Cardiac muscle cell (in vitro differentiated cells and primary cell): Measurements from ENCODE around the gene PKD1. TPM values are rescaled to one million over a fixed set of nuclear protein-coding genes. Genes with fewer than 3 reads are reported as not detected.
A peak's percentile ranks its signal among the peaks of the same experiment; 100 is the strongest.

Experiments used
- DNase-seq, 2 donors: peaks; one replicate each; pipeline versions ENCODE4 v3.0.0 to v3.0.0-alpha.2; 2010 to 2017; ENCODE audit warnings: low read depth in 1 of 2, low spot score in 1 of 2
- H3K27ac ChIP-seq: fragments of 200-600 bp; sonication (generic); 2 replicates; pipeline ENCODE4 v1.5.1; 2016
- H3K27me3 ChIP-seq: fragments of 200-600 bp; sonication (generic); 2 replicates; pipeline ENCODE4 v1.6.0; 2016; ENCODE audit warnings: control low read depth
- H3K36me3 ChIP-seq: fragments of 200-600 bp; sonication (generic); 2 replicates; pipeline ENCODE4 v1.5.1; 2016; ENCODE audit warnings: control low read depth
- H3K4me1 ChIP-seq: fragments of 200-600 bp; sonication (generic); 2 replicates; pipeline ENCODE4 v1.8.1; 2017; ENCODE audit warnings: low read depth, mild to moderate bottlenecking, mixed run types
- H3K4me3 ChIP-seq: fragments of 200-600 bp; sonication (generic); 2 replicates; pipeline ENCODE4 v1.5.1; 2016; ENCODE audit warnings: mild to moderate bottlenecking
- H3K9me3 ChIP-seq: fragments of 200-600 bp; sonication (generic); 2 replicates; pipeline ENCODE4 v1.5.1; 2017; ENCODE audit warnings: low read depth, mild to moderate bottlenecking, control low read depth
- polyA plus RNA-seq: library from polyadenylated mRNA; unstranded; fragments of >200 nt; fragmentation: Nextera tagmentation; extraction: Ambion mirVana; gene quantifications from 2 replicates; pipeline ENCODE4 v1.2.1, GENCODE V29; 2016
- total RNA-seq: library from RNA; depleted of rRNA; stranded (reverse); fragments of >200 nt; gene quantifications from 2 replicates; pipeline ENCODE4 v1.2.3, GENCODE V29; 2016
- TF ChIP-seq, protein P1 (sequence below): IDR thresholded peaks from 2 replicates; pipeline ENCODE4 v1.5.1; 2012; ENCODE audit warnings: low read depth, mild to moderate bottlenecking, low read length

Gene PKD1
- total and polyA plus RNA-seq, 2 experiments from 2014 or later, result 49.9 to 206 TPM

DNA sequence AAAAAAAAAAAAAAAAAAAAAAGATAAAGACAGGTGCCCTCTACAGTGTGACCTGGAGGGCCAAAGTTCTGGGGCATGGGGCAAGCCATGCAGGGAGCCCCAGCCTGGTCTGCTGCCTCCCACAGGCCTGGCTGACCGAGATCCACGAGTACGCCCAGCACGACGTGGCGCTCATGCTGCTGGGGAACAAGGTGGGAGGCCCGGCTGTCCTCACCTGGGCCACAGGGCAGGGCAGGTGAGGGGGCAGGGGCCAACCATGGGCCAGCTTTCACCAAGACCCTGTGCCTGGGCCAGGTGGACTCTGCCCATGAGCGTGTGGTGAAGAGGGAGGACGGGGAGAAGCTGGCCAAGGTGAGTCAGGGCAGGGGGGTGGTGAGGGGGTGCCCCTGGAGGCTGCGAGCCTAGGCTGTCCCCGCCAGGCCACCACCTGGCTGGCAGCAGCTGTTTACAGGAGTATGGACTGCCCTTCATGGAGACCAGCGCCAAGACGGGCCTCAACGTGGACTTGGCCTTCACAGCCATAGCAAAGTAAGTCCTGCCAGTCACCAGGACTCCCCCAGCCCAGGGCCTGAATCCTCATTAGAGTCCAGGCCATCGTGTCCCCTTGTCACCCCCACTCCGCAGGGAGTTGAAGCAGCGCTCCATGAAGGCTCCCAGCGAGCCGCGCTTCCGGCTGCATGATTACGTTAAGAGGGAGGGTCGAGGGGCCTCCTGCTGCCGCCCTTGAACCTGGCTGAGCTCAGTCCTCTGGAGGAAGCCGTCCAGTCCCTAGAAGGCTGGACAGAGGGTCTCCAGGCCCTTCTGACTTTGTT, 17.2 kb upstream of the PKD1 start:
- TF ChIP-seq, protein P1, sequence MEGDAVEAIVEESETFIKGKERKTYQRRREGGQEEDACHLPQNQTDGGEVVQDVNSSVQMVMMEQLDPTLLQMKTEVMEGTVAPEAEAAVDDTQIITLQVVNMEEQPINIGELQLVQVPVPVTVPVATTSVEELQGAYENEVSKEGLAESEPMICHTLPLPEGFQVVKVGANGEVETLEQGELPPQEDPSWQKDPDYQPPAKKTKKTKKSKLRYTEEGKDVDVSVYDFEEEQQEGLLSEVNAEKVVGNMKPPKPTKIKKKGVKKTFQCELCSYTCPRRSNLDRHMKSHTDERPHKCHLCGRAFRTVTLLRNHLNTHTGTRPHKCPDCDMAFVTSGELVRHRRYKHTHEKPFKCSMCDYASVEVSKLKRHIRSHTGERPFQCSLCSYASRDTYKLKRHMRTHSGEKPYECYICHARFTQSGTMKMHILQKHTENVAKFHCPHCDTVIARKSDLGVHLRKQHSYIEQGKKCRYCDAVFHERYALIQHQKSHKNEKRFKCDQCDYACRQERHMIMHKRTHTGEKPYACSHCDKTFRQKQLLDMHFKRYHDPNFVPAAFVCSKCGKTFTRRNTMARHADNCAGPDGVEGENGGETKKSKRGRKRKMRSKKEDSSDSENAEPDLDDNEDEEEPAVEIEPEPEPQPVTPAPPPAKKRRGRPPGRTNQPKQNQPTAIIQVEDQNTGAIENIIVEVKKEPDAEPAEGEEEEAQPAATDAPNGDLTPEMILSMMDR, result no peak
- H3K27me3 ChIP-seq, result no peaks in the 10 kb centered on the region
- H3K27ac ChIP-seq, result peak overlapping the region; percentile 62
- peak overlapping the region; percentile 78 for H3K4me3 ChIP-seq
- peaks cover 33% of the 10 kb centered on the region for H3K4me1 ChIP-seq
- H3K36me3 ChIP-seq, result no peaks in the 10 kb centered on the region
- peak; percentile 36 to 62 for DNase-seq
- H3K9me3 ChIP-seq, result no peaks in the 10 kb centered on the region

DNA sequence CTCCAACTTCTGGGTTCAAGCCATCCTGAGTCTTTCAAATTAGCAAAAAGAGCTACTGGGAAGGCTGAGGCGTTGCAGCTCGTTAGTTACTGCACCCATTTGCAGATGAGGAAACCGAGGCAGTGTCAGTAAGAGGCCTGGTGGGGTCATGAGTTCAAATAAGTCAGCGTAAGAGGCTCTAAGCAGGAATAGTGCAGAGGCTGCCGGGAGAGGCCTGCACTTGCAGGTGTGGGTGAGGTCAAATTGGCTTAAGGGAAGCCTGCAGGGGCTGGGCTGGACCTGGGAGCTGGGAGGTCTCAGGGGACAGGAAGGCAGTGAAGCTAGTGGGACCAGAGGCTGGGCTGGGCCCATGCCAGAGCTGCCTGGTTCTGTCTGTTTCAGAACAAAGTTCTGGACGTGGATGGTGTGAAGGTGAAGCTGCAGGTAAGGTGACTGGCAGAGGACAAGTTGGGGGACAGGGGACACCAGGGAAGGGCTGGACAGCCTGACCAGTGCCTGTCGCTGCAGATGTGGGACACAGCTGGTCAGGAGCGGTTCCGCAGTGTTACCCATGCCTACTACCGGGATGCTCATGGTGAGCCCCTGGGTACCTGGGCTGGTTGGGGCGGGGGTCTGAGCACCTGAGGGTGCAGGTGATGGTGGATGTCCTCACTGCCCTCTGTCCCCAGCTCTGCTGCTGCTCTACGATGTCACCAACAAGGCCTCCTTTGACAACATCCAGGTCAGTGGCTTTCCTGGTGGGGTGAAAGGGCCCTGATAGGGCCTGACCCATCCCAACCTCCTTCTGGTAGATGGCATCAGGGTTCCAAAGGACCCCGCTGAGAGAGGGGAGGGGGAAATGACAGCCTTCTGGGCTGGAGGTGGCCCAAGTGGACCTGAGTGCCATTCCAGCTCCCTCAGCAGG, 15.7 kb upstream of the PKD1 start:
- Histone ChIP-seq H3K4me3 (no peak overlapping the region), H3K36me3 (no peaks in the 10 kb centered on the region), H3K27ac (no peak overlapping the region), H3K4me1 (peaks cover 23% of the 10 kb centered on the region), H3K9me3 (no peaks in the 10 kb centered on the region), H3K27me3 (no peaks in the 10 kb centered on the region)
- TF ChIP-seq, protein P1, result no peak
- DNase-seq, result no peak

DNA sequence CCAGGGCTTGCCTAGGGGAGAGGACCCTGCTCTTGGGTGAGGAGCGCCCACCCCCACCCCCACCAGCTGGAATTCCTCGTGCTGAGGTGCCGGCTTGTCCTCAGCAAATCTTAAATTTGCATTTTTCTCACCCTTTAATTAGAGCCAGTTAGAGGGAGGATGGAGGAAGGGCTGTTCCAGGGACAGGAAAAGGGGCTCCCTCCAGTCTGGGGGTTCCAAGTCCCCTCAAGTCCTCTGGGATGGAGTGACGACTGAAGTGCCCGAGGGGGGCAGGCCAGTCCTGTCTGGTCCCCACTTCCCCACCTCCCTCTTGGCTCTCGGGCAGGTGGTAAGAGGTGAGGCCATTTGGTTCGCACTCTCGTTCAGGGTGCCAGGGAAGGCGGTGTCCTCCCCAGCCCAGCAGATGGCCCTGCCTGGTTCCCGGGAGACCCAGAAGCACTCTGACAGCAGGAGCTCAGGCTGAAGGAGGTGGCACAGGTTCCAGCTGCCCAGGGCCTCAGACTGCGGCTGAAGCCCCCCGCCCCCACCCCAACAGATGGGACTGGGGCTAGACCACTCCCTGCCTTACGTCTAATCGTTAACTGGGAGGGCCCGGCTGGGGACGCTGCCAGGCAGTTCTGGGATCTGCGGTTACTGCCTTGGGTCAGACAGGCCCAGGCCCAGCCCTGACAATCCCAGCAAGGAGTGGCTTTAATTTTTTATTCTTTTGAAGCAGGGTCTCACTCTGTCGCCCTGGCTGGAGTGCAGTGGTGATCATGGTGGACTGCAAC, 14.9 kb upstream of the PKD1 start:
- Histone ChIP-seq H3K27me3 (no peaks in the 10 kb centered on the region), H3K4me3 (no peak overlapping the region), H3K27ac (no peak overlapping the region), H3K9me3 (no peaks in the 10 kb centered on the region), H3K36me3 (no peaks in the 10 kb centered on the region), H3K4me1 (peaks cover 20% of the 10 kb centered on the region)
- TF ChIP-seq, protein P1, result no peak
- peak in 1 of 2 donors; percentile 56 for DNase-seq

DNA sequence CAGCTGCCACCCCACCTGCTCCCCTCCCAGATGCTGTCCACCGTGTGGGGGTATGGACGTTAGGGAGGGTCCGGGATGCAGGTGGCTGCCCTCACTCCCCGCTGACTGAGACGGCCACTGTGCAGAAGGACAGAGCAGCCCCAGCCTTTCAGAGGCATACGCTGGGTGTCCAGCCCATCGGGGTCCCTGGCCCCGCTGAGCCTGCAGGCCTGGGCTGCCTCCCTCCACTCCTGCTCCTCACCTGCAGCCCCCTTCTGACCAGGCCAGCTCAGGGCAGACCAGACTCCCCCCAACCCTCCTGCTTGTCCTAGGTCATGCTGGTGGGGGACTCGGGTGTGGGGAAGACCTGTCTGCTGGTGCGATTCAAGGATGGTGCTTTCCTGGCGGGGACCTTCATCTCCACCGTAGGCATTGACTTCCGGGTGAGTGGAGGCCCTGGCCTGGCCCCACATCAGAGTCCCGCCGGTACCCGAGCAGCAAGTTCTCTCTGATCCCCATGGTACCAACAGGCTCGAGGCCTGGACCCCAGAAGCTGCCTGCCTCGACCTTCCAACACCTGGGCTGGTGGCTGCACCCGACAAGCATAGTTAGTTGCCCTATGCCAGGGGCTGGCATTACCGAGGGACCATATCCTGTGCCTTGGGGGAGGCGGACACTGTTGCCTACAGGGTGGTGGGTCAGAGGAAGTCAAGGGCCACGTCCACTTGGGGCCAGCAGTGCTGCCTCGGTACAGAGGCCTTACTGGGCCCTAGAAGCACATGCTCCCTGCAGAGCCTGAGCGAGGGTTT, 14.1 kb upstream of the PKD1 start:
- TF ChIP-seq, protein P1, result no peak
- Histone ChIP-seq H3K9me3 (no peaks in the 10 kb centered on the region), H3K36me3 (no peaks in the 10 kb centered on the region), H3K4me1 (peaks cover 20% of the 10 kb centered on the region), H3K4me3 (no peak overlapping the region), H3K27me3 (no peaks in the 10 kb centered on the region), H3K27ac (no peak overlapping the region)
- DNase-seq, result no peak
